Right lobe of liver (tissue), 4 donors: ENCODE measurements around the gene CDCA4.
A peak's percentile ranks its signal among the peaks of the same experiment; 100 is the strongest.

Experiments
- CTCF ChIP-seq, 4 donors: fragments of 200-600 bp in 3 of 4; fragments of 450-650 bp in 1 of 4; IDR thresholded peaks; one replicate each; pipeline versions ENCODE4 v1.5.1 to v1.8.0; 2016 to 2022; ENCODE audit warnings: antibody characterized with exemption in 4 of 4, mild to moderate bottlenecking in 2 of 4
- POLR2A ChIP-seq: fragments of 450-650 bp; IDR thresholded peaks from one replicate; pipeline ENCODE4 v1.6.1; 2017; ENCODE audit warnings: antibody characterized with exemption, mild to moderate bottlenecking
- donor health status: DM: no; HTN: no; CAD: no.
- donor health status: DM: no; HTN: no; CAD: no.
- donor health status: DM: no; HTN: yes; CAD: no.

GRCh38 chr14:104976198-104977007 lies 44.5 kb downstream of the CDCA4 start:
- TF ChIP-seq CTCF (IDR thresholded peaks at IDR 0.05) (peak; percentile 94 to 98 (median 96)), POLR2A (no peak)
